ENCODE results near the gene ACYP1.

DNA sequence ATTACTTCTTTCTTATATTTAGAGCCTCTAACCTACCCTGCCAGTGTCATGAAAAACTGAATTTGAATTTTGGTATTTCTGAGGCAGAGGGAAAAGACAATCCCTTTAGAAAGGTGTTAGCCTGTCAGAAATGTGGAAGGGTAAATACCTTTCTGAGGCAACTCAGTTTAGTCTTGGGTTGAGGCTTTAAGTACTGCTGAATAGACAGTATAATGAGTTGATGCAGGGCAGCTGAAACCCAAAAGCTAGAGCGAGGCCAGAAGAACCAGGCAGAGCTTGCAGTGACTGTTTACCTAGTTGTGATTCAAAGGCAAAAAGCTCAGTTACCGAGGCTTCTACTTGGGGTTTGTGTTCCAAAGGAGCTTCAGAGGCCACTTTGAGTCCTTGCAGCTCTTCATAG is 24.3 kb upstream of the ACYP1 start:
- TF ChIP-seq GATA2 (IDR thresholded peaks at IDR 0.05; ENCODE audit: low read depth, low read length) (no peak), GATA3 (IDR thresholded peaks at IDR 0.05; ENCODE audit: low read depth, low read length) (no peak)

Measured in SH-SY5Y (cell line).